Bladder microvascular endothelial cell (primary cell): ENCODE measurements around the gene ZBTB5. TPM values are rescaled to one million over a fixed set of nuclear protein-coding genes. Genes with fewer than 3 reads are reported as not detected.

ENCODE experiments used
- total RNA-seq: library from RNA; depleted of rRNA; stranded (reverse); fragments of >200 nt; gene quantifications from 2 replicates; pipeline ENCODE4 v1.2.3, GENCODE V29; 2014

The ZBTB5 gene, protein sequence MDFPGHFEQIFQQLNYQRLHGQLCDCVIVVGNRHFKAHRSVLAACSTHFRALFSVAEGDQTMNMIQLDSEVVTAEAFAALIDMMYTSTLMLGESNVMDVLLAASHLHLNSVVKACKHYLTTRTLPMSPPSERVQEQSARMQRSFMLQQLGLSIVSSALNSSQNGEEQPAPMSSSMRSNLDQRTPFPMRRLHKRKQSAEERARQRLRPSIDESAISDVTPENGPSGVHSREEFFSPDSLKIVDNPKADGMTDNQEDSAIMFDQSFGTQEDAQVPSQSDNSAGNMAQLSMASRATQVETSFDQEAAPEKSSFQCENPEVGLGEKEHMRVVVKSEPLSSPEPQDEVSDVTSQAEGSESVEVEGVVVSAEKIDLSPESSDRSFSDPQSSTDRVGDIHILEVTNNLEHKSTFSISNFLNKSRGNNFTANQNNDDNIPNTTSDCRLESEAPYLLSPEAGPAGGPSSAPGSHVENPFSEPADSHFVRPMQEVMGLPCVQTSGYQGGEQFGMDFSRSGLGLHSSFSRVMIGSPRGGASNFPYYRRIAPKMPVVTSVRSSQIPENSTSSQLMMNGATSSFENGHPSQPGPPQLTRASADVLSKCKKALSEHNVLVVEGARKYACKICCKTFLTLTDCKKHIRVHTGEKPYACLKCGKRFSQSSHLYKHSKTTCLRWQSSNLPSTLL
- 5.3 and 15.7 TPM in 2 replicates for total RNA-seq

DNA sequence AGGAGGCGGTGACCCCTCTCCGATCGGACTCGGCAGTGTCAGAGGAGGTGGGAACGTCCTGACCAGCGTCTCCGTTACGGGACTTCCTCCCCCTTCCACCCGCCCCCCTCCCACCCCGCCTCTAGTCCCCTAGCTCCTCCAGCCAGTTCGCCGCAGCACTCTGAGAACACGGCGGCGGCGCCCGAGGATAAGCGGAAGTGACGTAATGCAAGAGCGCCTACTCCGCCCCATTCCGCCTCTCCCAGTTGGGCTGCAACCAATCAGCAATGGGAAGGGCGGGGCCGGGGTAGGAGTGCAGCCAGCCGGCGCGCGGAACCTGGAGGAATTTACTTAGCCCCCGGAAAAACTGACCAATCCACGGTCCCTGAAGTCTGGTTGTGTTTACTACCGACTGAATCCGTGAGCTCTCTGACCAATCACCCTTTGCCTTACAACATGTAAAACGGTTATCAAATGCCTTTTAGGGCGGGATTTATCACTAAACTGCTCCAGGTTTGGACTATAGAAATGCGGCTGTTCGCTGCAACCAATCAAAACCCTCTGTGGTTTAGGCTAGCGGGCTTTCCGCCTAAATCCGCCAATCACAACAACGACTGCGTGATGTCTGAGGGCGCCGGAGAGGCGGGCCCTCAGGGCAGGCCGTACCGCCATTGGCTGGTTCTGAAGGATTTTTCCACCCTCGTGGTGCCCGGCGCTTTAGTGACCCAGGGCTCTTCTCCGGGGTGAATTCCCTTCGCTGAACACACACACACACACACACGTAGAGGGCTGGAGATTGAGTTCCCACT is at the start of gene ZBTB5:
Gene ZBTB5, minus strand, starts transcription at position 202 of the 788 bp plus-strand sequence. CDS start 22,899 bp downstream, outside the sequence.

DNA sequence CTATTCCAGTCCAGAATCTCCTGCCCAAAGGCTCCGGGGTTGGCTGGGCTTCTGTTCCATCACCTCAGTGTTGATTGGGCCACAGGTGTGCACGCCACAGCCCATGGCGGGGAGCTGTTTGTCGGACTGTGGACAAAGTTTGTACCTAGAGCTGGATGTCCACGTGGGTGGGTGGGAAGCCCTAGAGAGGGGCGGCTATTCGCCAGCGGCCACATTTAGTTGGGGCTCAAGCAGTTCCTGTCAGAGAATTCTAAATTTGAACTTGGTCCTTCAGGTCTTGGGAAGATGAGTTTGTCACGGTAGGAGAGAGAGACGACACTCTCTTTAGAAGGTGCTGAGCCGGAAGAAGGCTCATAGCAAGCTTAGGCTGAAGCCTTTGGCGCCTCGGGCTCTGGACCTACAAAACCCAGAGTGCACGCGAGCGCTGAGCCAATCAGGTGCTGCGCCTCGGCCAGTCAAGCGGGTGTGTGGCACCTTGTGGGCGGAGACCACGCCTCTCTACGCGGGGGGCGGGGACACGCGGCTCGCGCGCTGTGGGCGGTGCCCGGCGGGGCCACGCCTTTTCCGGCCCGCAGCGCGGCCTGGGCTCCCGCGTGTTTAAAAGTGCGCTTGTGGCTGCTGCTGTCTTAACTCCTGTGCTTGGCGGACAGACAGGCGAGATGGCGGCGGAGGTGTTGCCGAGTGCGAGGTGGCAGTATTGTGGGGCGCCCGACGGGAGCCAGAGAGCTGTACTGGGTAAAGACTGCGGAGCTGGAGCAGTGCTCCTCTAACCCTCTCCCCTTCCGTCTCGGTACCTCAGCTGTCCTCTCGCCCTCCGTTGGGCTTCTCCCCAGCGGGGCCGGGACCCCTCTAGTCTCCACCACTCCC is 20.4 kb upstream of the ZBTB5 start, which contains the start of gene POLR1E:
Gene POLR1E, plus strand, starts transcription at position 560 of the 867 bp plus-strand sequence. Its CDS starts 100 bp downstream, at position 660.

DNA sequence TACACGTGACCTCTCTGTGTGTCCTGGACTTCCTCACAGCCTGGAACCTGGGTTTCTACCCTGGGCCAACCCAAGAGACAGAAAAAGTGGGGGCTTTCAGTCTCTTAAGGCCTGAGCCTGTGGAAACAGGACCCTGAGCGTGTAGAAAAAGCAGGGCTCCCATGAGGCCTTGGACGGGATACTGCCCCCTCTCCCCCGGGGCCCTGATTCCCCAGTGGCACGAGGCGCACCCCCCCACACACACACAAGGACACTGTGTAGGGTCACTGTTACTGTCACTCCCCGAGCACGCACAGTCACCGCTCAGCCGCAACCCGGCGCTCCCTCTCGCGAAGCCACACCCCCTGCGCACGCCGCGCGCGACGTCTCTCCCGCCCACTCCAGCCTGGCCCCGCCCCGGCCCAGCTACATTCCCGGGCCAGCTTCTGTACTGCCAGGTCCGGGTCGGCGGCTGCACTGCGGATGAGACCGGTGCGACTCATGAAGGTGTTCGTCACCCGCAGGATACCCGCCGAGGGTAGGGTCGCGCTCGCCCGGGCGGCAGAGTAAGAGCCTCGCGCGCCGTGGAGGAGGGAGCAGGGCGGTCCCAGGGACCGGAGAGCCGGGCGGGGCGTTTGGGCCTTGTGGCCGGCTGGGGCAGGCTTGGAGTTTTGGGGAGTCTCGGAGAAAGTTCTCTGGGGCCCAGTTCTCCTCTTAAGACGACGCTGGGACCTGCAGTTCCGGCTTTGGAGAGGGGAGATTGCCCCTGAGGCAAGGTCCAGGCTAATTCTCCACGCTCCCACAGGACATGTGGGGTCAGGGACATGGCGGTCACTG is 42.8 kb downstream of the ZBTB5 start, which contains the start of gene GRHPR:
Gene GRHPR, plus strand, starts transcription at position 408 of the 816 bp plus-strand sequence. Its CDS starts 55 bp downstream, at position 463.

Other genes with a start within 250 kb of the ZBTB5 start
- 101 and 106 TPM in 2 replicates for gene GRHPR, start 42.8 kb downstream of the ZBTB5 start, total RNA-seq
- 14.2 and 17.1 TPM in 2 replicates for gene POLR1E, start 20.5 kb upstream of the ZBTB5 start, total RNA-seq
- gene FBXO10, start 110.9 kb upstream of the ZBTB5 start, total RNA-seq, result 8.4 and 15.5 TPM in 2 replicates
- 118 and 146 TPM in 2 replicates for gene TOMM5, start 127.1 kb upstream of the ZBTB5 start, total RNA-seq
- not detected in 2 replicates for gene FRMPD1, start 185.5 kb upstream of the ZBTB5 start, total RNA-seq